KMS-11 (cell line): ENCODE measurements around the gene PITX1.
A peak's percentile ranks its signal among the peaks of the same experiment; 100 is the strongest.

Source experiments
- H2AFZ ChIP-seq: fragments of 200-600 bp; sonication (generic); 2 replicates; pipeline ENCODE4 v1.6.1; 2016; ENCODE audit warnings: antibody characterized with exemption, mixed run types, low read depth
- H3K27ac ChIP-seq: fragments of 200-600 bp; sonication (generic); 2 replicates; pipeline ENCODE4 v1.6.1; 2016; ENCODE audit warnings: mild to moderate bottlenecking, mixed run types
- H3K27me3 ChIP-seq: fragments of 200-600 bp; sonication (generic); 2 replicates; pipeline ENCODE4 v1.6.1; 2017; ENCODE audit warnings: mild to moderate bottlenecking, low read depth, mixed run types, moderate library complexity; ENCODE audit not compliant: insufficient read depth
- H3K36me3 ChIP-seq: fragments of 200-600 bp; sonication (generic); 2 replicates; pipeline ENCODE4 v1.6.1; 2017; ENCODE audit warnings: mild to moderate bottlenecking, mixed run types; ENCODE audit not compliant: insufficient read depth
- H3K4me1 ChIP-seq: fragments of 200-600 bp; sonication (generic); 2 replicates; pipeline ENCODE4 v1.6.1; 2016; ENCODE audit warnings: mild to moderate bottlenecking, low read depth, mixed run types; ENCODE audit not compliant: poor library complexity, severe bottlenecking
- H3K4me2 ChIP-seq: fragments of 200-600 bp; sonication (generic); 2 replicates; pipeline ENCODE4 v1.7.0; 2016; ENCODE audit warnings: mild to moderate bottlenecking, mixed run types
- H3K4me3 ChIP-seq: fragments of 200-600 bp; sonication (generic); IDR thresholded peaks from 2 replicates; pipeline ENCODE4 v1.6.1; 2017; ENCODE audit warnings: low read depth, low read length, mixed read lengths; ENCODE audit not compliant: insufficient read depth
- H3K79me2 ChIP-seq: fragments of 200-600 bp; sonication (generic); 2 replicates; pipeline ENCODE4 v1.6.1; 2016; ENCODE audit warnings: low read depth, mixed run types; ENCODE audit not compliant: insufficient read depth
- H3K9ac ChIP-seq: fragments of 200-600 bp; sonication (generic); 2 replicates; pipeline ENCODE4 v1.6.1; 2016; ENCODE audit warnings: mild to moderate bottlenecking, mixed run types
- H4K20me1 ChIP-seq: fragments of 200-600 bp; sonication (generic); 2 replicates; pipeline ENCODE4 v1.6.1; 2016; ENCODE audit warnings: mild to moderate bottlenecking, mixed run types; ENCODE audit not compliant: insufficient read depth
- CTCF ChIP-seq: fragments of 200-600 bp; sonication (generic); conservative IDR thresholded peaks from 2 replicates; pipeline ENCODE4 v1.6.1; 2017; ENCODE audit warnings: low read depth, mild to moderate bottlenecking, antibody characterized with exemption, low read length, moderate library complexity, mixed read lengths

PITX1 gene

GRCh38 chr5:135053278-135053677 is 19.2 kb upstream of the PITX1 start:
- H2AFZ ChIP-seq = 0 out of 2 replicates have a peak overlapping the region, but pooled peaks have one; percentile 2

GRCh38 chr5:135052511-135053145 is 18.6 kb upstream of the PITX1 start:
- H3K4me2 ChIP-seq = peak overlapping the region; percentile 47
- no peak overlapping the region for H2AFZ ChIP-seq
- peaks cover 16% of the 10 kb centered on the region for H3K4me1 ChIP-seq
- no peak overlapping the region for H3K27ac ChIP-seq
- no peak for TF ChIP-seq CTCF
- H3K79me2 ChIP-seq = no peaks in the 10 kb centered on the region
- H3K9ac ChIP-seq = no peak overlapping the region
- no peaks in the 10 kb centered on the region for H3K36me3 ChIP-seq
- no peaks in the 10 kb centered on the region for H3K27me3 ChIP-seq
- H3K4me3 ChIP-seq = no peak overlapping the region
- H4K20me1 ChIP-seq = no peaks in the 10 kb centered on the region

More at GRCh38 chr5:135053278-135053677, 19.2 kb upstream of the PITX1 start:
- no peaks in the 10 kb centered on the region for H3K79me2 ChIP-seq
- peak overlapping the region; percentile 47 for H3K4me2 ChIP-seq
- no peak overlapping the region for H3K27ac ChIP-seq
- no peaks in the 10 kb centered on the region for H4K20me1 ChIP-seq
- peaks cover 16% of the 10 kb centered on the region for H3K4me1 ChIP-seq
- no peak overlapping the region for H3K4me3 ChIP-seq
- H3K9ac ChIP-seq = no peak overlapping the region
- H3K36me3 ChIP-seq = no peaks in the 10 kb centered on the region
- no peak for TF ChIP-seq CTCF
- H3K27me3 ChIP-seq = no peaks in the 10 kb centered on the region

- Histone ChIP-seq H3K27ac (no peak overlapping the region), H3K4me3 (no peak overlapping the region), H3K4me2 (no peak overlapping the region), H3K27me3 (no peaks in the 10 kb centered on the region), H4K20me1 (no peaks in the 10 kb centered on the region), H3K9ac (no peak overlapping the region), H3K36me3 (no peaks in the 10 kb centered on the region), H3K79me2 (no peaks in the 10 kb centered on the region), H3K4me1 (peaks cover 16% of the 10 kb centered on the region), H2AFZ (no peak overlapping the region)
- TF ChIP-seq CTCF = no peak
These were observed 17.8 kb upstream of the PITX1 start for GRCh38 chr5:135051872-135052271.

GRCh38 chr5:135051399-135051798 is 17.4 kb upstream of the PITX1 start:
- Histone ChIP-seq H3K4me1 (peaks cover 16% of the 10 kb centered on the region), H3K27ac (no peak overlapping the region), H3K27me3 (no peaks in the 10 kb centered on the region), H2AFZ (no peak overlapping the region), H3K36me3 (no peaks in the 10 kb centered on the region), H3K4me3 (no peak overlapping the region), H3K9ac (no peak overlapping the region), H4K20me1 (no peaks in the 10 kb centered on the region), H3K79me2 (no peaks in the 10 kb centered on the region), H3K4me2 (no peak overlapping the region)
- no peak for TF ChIP-seq CTCF
